Neuronal stem cell (in vitro differentiated cells): ENCODE measurements around the gene METAP1D. TPM values are rescaled to one million over a fixed set of nuclear protein-coding genes. Genes with fewer than 3 reads are reported as not detected.

Experiments used
- DNase-seq: peaks from one replicate; pipeline ENCODE4 v3.0.0-alpha.2; 2013; ENCODE audit warnings: low spot score
- H2AFZ ChIP-seq: one replicate; pipeline ENCODE4 v1.6.1; 2013; ENCODE audit warnings: mild to moderate bottlenecking, low read length, inconsistent platforms
- H2AK5ac ChIP-seq: 2 replicates; pipeline ENCODE4 v1.6.1; 2013; ENCODE audit warnings: low read depth, mild to moderate bottlenecking, inconsistent platforms, low read length, moderate library complexity, mixed read lengths
- H2BK120ac ChIP-seq: 2 replicates; pipeline ENCODE4 v1.6.1; 2013; ENCODE audit warnings: low read depth, mild to moderate bottlenecking, inconsistent platforms, low read length, moderate library complexity, mixed read lengths
- H2BK12ac ChIP-seq: one replicate; pipeline ENCODE4 v1.6.1; 2013; ENCODE audit warnings: low read length, inconsistent platforms
- H2BK15ac ChIP-seq: 2 replicates; pipeline ENCODE4 v1.6.1; 2013; ENCODE audit warnings: mild to moderate bottlenecking, low read length, inconsistent platforms, mixed read lengths
- H2BK5ac ChIP-seq: one replicate; pipeline ENCODE4 v1.6.1; 2013; ENCODE audit warnings: inconsistent platforms, mild to moderate bottlenecking, low read length, moderate library complexity
- H3K14ac ChIP-seq: one replicate; pipeline ENCODE4 v1.6.1; 2013; ENCODE audit warnings: low read length, inconsistent platforms
- H3K18ac ChIP-seq: 2 replicates; pipeline ENCODE4 v1.6.1; 2013; ENCODE audit warnings: low read length, inconsistent platforms
- H3K23ac ChIP-seq: 2 replicates; pipeline ENCODE4 v1.6.1; 2013; ENCODE audit warnings: low read depth, mild to moderate bottlenecking, mixed read lengths, low read length, inconsistent platforms; ENCODE audit not compliant: poor library complexity
- H3K27ac ChIP-seq: replicated peaks from 3 replicates; pipeline ENCODE4 v1.5.1; 2013; ENCODE audit warnings: low read length, inconsistent platforms
- H3K27me3 ChIP-seq, 3 experiments: 2 replicates each; pipeline ENCODE4 v1.6.1; 2013; ENCODE audit warnings: low read length in 3 of 3, mild to moderate bottlenecking in 2 of 3, inconsistent platforms in 1 of 3, low read depth in 1 of 3, mixed read lengths in 1 of 3, moderate library complexity in 1 of 3; ENCODE audit not compliant: control insufficient read depth in 3 of 3, insufficient read depth in 3 of 3
- H3K36me3 ChIP-seq, 2 donors: replicated peaks in 1 of 2; 2 replicates each; pipeline ENCODE4 v1.6.1; 2013; ENCODE audit warnings: low read length in 2 of 2; ENCODE audit not compliant: control insufficient read depth in 2 of 2, insufficient read depth in 2 of 2
- H3K4ac ChIP-seq: 2 replicates; pipeline ENCODE4 v1.6.1; 2013; ENCODE audit warnings: inconsistent platforms, mild to moderate bottlenecking, low read length, moderate library complexity
- H3K4me1 ChIP-seq, 2 donors: 1 replicate in 1 of 2; 2 replicates in 1 of 2; pipeline ENCODE4 v1.6.1; 2013; ENCODE audit warnings: low read length in 2 of 2, low read depth in 1 of 2; ENCODE audit not compliant: control insufficient read depth in 2 of 2, insufficient read depth in 1 of 2
- H3K4me2 ChIP-seq: one replicate; pipeline ENCODE4 v1.6.1; 2013; ENCODE audit warnings: mild to moderate bottlenecking, low read length, inconsistent platforms; ENCODE audit not compliant: insufficient read depth, poor library complexity, severe bottlenecking
- H3K4me3 ChIP-seq, 2 donors: 2 replicates each; pipeline ENCODE4 v1.5.1; 2013; ENCODE audit warnings: low read length in 2 of 2, mild to moderate bottlenecking in 2 of 2, inconsistent platforms in 1 of 2, moderate library complexity in 1 of 2
- H3K79me1 ChIP-seq: one replicate; pipeline ENCODE4 v1.6.1; 2013; ENCODE audit warnings: low read depth, mild to moderate bottlenecking, inconsistent platforms, low read length, moderate library complexity
- H3K9ac ChIP-seq: one replicate; pipeline ENCODE4 v1.6.1; 2013; ENCODE audit warnings: mild to moderate bottlenecking, low read depth, low read length, inconsistent platforms; ENCODE audit not compliant: poor library complexity
- H3K9me3 ChIP-seq, 2 donors: replicated peaks in 1 of 2; 2 replicates each; pipeline versions ENCODE3 to v1.6.1; 2013; ENCODE audit warnings: low read length in 2 of 2, mild to moderate bottlenecking in 2 of 2, inconsistent platforms in 1 of 2, low read depth in 1 of 2, mixed read lengths in 1 of 2, moderate library complexity in 1 of 2; ENCODE audit not compliant: control insufficient read depth in 2 of 2, insufficient read depth in 1 of 2
- H4K8ac ChIP-seq: one replicate; pipeline ENCODE4 v1.6.1; 2013; ENCODE audit warnings: low read depth, mild to moderate bottlenecking, inconsistent platforms, low read length, moderate library complexity
- H4K91ac ChIP-seq: one replicate; pipeline ENCODE4 v1.6.1; 2013; ENCODE audit warnings: low read length, low read depth, mild to moderate bottlenecking, inconsistent platforms; ENCODE audit not compliant: poor library complexity
- WGBS, 2 donors: extraction: QIAGEN DNeasy Blood & Tissue Kit; methylation state at CpG; one replicate each; pipeline ENCODE4 v1.1.7; 2013; ENCODE audit warnings: missing lambda C conversion rate in 2 of 2, mixed read lengths in 1 of 2; ENCODE audit not compliant: insufficient read length in 2 of 2, insufficient replicate concordance in 1 of 2; ENCODE audit errors: extremely low coverage in 2 of 2; 5-methylcytosine and 5-hydroxymethylcytosine counted together
- polyA plus RNA-seq, 2 experiments: library from polyadenylated mRNA; stranded (reverse); fragments of 200-250 nt; gene quantifications; one replicate each; pipeline ENCODE4 v1.2.3, GENCODE V29; 2013

METAP1D gene
- 4.7 TPM for polyA plus RNA-seq (2013, experiment 1 of 2)
- polyA plus RNA-seq (2013, experiment 2 of 2), result 4.0 TPM

GRCh38 chr2:171999604-172000469 lies at the start of gene METAP1D:
Gene METAP1D, plus strand, starts transcription at chr2:171999953. Its CDS starts 17 bp downstream, at chr2:171999970.
- Histone ChIP-seq H3K18ac (peak within 1 kb of the TSS; percentile 76), H3K36me3 (no peaks in the 10 kb centered on the region), H3K14ac (no peak within 1 kb of the TSS), H3K27me3 (peaks cover 2 to 17% (median 9%) of the 10 kb centered on the region in 3 experiments), H2AFZ (peak within 1 kb of the TSS; percentile 92), H3K27ac (no peak within 1 kb of the TSS), H3K23ac (peak within 1 kb of the TSS; percentile 90), H2BK12ac (no peak within 1 kb of the TSS), H2BK15ac (no peak within 1 kb of the TSS), H3K4ac (no peak within 1 kb of the TSS), H2AK5ac (no peak within 1 kb of the TSS), H3K9ac (peak within 1 kb of the TSS; percentile 85), H3K4me1 (peaks cover 0 to 3% of the 10 kb centered on the region in 2 donors), H2BK5ac (no peak within 1 kb of the TSS), H3K9me3 (no peaks in the 10 kb centered on the region), H4K8ac (peak within 1 kb of the TSS; percentile 96), H3K4me2 (peak within 1 kb of the TSS; percentile 91), H4K91ac (no peak within 1 kb of the TSS), H3K4me3 (peak within 1 kb of the TSS; percentile 79 to 97), H2BK120ac (no peak within 1 kb of the TSS), H3K79me1 (no peaks in the 10 kb centered on the region)
- no CpG with 5 or more reads among the region's 73 CpGs for WGBS, 2 donors
- peak; percentile 89 for DNase-seq

- Histone ChIP-seq H2BK120ac (no peak overlapping the region), H2BK5ac (no peak overlapping the region), H2AFZ (no peak overlapping the region), H2BK15ac (no peak overlapping the region), H3K9me3 (no peaks in the 10 kb centered on the region), H4K91ac (no peak overlapping the region), H3K36me3 (peaks cover 3 to 61% of the 10 kb centered on the region in 2 donors), H3K14ac (no peak overlapping the region), H3K9ac (no peak overlapping the region), H4K8ac (no peak overlapping the region), H3K23ac (no peak overlapping the region), H2BK12ac (no peak overlapping the region), H3K4me3 (no peak overlapping the region), H3K79me1 (peaks cover 1% of the 10 kb centered on the region), H3K18ac (no peak overlapping the region), H3K27me3 (no peaks in the 10 kb centered on the region), H3K4ac (no peak overlapping the region), H3K4me1 (no peaks in the 10 kb centered on the region), H3K27ac (no peak overlapping the region), H2AK5ac (no peak overlapping the region), H3K4me2 (no peak overlapping the region)
- no peak for DNase-seq
These were observed 47.5 kb upstream of the METAP1D start for GRCh38 chr2:171952276-171952675.

GRCh38 chr2:171952748-171953147 lies 47.0 kb upstream of the METAP1D start:
- H3K27me3 ChIP-seq, result no peaks in the 10 kb centered on the region
- no peak overlapping the region for H2BK15ac ChIP-seq
- no peak overlapping the region for H4K91ac ChIP-seq
- no peak overlapping the region for H2BK120ac ChIP-seq
- no peak overlapping the region for H3K14ac ChIP-seq
- H3K79me1 ChIP-seq, result peaks cover 1% of the 10 kb centered on the region
- H3K9ac ChIP-seq, result no peak overlapping the region
- H3K27ac ChIP-seq, result no peak overlapping the region
- no peak overlapping the region for H3K18ac ChIP-seq
- H3K36me3 ChIP-seq, result peaks cover 3 to 61% of the 10 kb centered on the region in 2 donors
- no CpG with 5 or more reads among the region's 3 CpGs for WGBS, 2 donors
- no peak for DNase-seq
- H2BK12ac ChIP-seq, result no peak overlapping the region
- no peak overlapping the region for H3K4me2 ChIP-seq
- no peak overlapping the region for H2AK5ac ChIP-seq
- no peaks in the 10 kb centered on the region for H3K4me1 ChIP-seq
- H2AFZ ChIP-seq, result no peak overlapping the region
- no peak overlapping the region for H3K23ac ChIP-seq
- H3K4me3 ChIP-seq, result no peak overlapping the region
- H4K8ac ChIP-seq, result no peak overlapping the region
- no peak overlapping the region for H2BK5ac ChIP-seq
- H3K9me3 ChIP-seq, result no peaks in the 10 kb centered on the region
- H3K4ac ChIP-seq, result no peak overlapping the region

DNA sequence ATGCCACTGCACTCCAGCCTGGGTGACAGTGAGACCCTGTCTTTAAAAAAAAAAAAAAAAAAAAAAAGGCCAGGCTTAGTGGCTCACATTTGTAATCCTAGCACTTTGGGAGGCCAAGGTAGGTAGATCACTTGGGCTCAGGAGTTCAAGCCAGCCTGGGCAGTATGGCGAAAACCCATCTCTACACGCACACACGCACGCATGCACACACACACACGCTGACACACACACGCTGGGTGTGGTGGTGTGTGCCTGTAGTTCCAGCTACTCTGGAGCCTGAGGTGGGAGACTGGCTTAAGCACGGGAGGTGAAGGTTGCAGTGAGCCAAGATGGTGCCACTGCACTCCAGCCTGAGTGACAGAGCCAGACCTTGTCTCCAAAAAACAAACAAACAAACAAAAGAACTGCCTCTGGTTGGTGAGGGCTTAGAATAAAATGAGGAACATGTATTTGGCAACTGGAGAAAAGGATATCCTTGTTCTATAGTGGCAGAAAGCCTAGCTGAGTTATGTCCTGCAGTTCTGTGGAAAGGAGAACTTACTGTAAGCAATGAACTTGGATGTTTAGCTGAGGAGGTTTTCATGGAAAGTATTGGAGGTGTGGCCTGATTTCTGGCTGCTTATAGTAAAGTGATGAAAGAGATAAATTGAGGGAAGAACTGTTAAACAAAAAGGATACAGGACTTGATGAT lies 43.5 kb upstream of the METAP1D start:
- Histone ChIP-seq H2BK5ac (no peak overlapping the region), H3K27me3 (no peaks in the 10 kb centered on the region), H3K14ac (no peak overlapping the region), H3K4ac (no peak overlapping the region), H4K8ac (no peak overlapping the region), H2BK120ac (no peak overlapping the region), H3K27ac (peak overlapping the region; percentile 22), H2BK12ac (no peak overlapping the region), H3K23ac (no peak overlapping the region), H2BK15ac (no peak overlapping the region), H3K36me3 (peaks cover 3 to 54% of the 10 kb centered on the region in 2 donors), H3K4me2 (no peak overlapping the region), H3K18ac (no peak overlapping the region), H2AFZ (no peak overlapping the region), H3K9ac (peak overlapping the region; percentile 66), H3K79me1 (peaks cover 1% of the 10 kb centered on the region), H2AK5ac (no peak overlapping the region), H4K91ac (no peak overlapping the region), H3K4me3 (peak overlapping the region in 1 of 2 donors; percentile 57), H3K4me1 (no peaks in the 10 kb centered on the region), H3K9me3 (no peaks in the 10 kb centered on the region)
- no peak for DNase-seq
- no CpG with 5 or more reads among the region's 7 CpGs for WGBS, 2 donors
